Ammon's horn (tissue), 1 donor: Measurements from ENCODE around the gene CDC42SE2.
A peak's percentile ranks its signal among the peaks of the same experiment; 100 is the strongest.
"Not testable (repeated sequence)": the region's sequence is repeated elsewhere in the genome, so short reads cannot be mapped to it uniquely, and the experiment has no call there.

Experiments used
- DNase-seq: peaks from one replicate; pipeline ENCODE4 v3.0.0-alpha.2; 2016; ENCODE audit warnings: low spot score

Gene CDC42SE2

GRCh38 chr5:131389869-131390265, 126.0 kb downstream of the CDC42SE2 start:
- DNase-seq = no peak

- DNase-seq = no peak
Observed at GRCh38 chr5:131392466-131393095, 128.7 kb downstream of the CDC42SE2 start.

GRCh38 chr5:131393498-131393968, 129.7 kb downstream of the CDC42SE2 start:
- peak; percentile 79 for DNase-seq

GRCh38 chr5:131394128-131394527, 130.3 kb downstream of the CDC42SE2 start:
- no peak for DNase-seq

GRCh38 chr5:131396015-131396414, 132.2 kb downstream of the CDC42SE2 start:
- DNase-seq = no peak

- no peak for DNase-seq
Observed at GRCh38 chr5:131396630-131397273, 132.9 kb downstream of the CDC42SE2 start.

- not testable (repeated sequence) for DNase-seq
Observed at GRCh38 chr5:131399007-131399406, 135.2 kb downstream of the CDC42SE2 start.

GRCh38 chr5:131400585-131400984, 136.7 kb downstream of the CDC42SE2 start:
- no peak for DNase-seq

GRCh38 chr5:131405674-131406073, 141.8 kb downstream of the CDC42SE2 start:
- DNase-seq = no peak

GRCh38 chr5:131406076-131406475, 142.2 kb downstream of the CDC42SE2 start:
- no peak for DNase-seq

GRCh38 chr5:131406975-131407638, 143.3 kb downstream of the CDC42SE2 start:
- no peak for DNase-seq

- no peak for DNase-seq
Observed at GRCh38 chr5:131413605-131414559, 150.0 kb downstream of the CDC42SE2 start.

GRCh38 chr5:131416729-131417128, 152.9 kb downstream of the CDC42SE2 start:
- DNase-seq = no peak

GRCh38 chr5:131417240-131417869, 153.5 kb downstream of the CDC42SE2 start:
- DNase-seq = peak; percentile 86

- DNase-seq = no peak
Observed at GRCh38 chr5:131418846-131419245, 155.0 kb downstream of the CDC42SE2 start.

- no peak for DNase-seq
Observed at GRCh38 chr5:131419877-131420276, 156.0 kb downstream of the CDC42SE2 start.

GRCh38 chr5:131423056-131423455, 159.2 kb downstream of the CDC42SE2 start:
- peak; percentile 31 for DNase-seq

- no peak for DNase-seq
Observed at GRCh38 chr5:131426011-131426410, 162.2 kb downstream of the CDC42SE2 start.

GRCh38 chr5:131430794-131431193, 166.9 kb downstream of the CDC42SE2 start:
- DNase-seq = no peak

- DNase-seq = no peak
Observed at GRCh38 chr5:131431794-131432193, 167.9 kb downstream of the CDC42SE2 start.

- DNase-seq = no peak
Observed at GRCh38 chr5:131433109-131433508, 169.3 kb downstream of the CDC42SE2 start.
